MM.1S (cell line): ENCODE results near the gene CMIP.

Experiments used
- CTCF ChIP-seq: fragments of 300-600 bp; sonication (generic); IDR thresholded peaks from 2 replicates; pipeline ENCODE4 v1.5.1; 2016; ENCODE audit warnings: antibody characterized with exemption, low read length, mixed read lengths
- EZH2 ChIP-seq: fragments of 300-600 bp; sonication (generic); optimal IDR thresholded peaks from 2 replicates; pipeline ENCODE3; 2017; ENCODE audit warnings: low read depth, mild to moderate bottlenecking, antibody characterized with exemption, low read length, mixed read lengths

GRCh38 chr16:81637336-81638235, 193.0 kb downstream of the CMIP start:
- TF ChIP-seq CTCF (no peak), EZH2 (no peak)
